HEK293 (cell line): ENCODE data around the gene COLQ.

ENCODE experiments used
- CTCF ChIA-PET: fragments of 350-600 bp; formaldehyde crosslinking; extraction: SDS; loops from one replicate; lab custom pipeline; 2021; ENCODE audit warnings: antibody characterized with exemption; lab: Yijun Ruan, JAX
- POLR2A ChIA-PET: fragments of 300-600 bp; formaldehyde crosslinking; extraction: SDS; loops from one replicate; lab custom pipeline; 2020; ENCODE audit warnings: antibody characterized with exemption, inconsistent platforms; lab: Yijun Ruan, JAX
- H3K27ac ChIP-seq: fragments of 200-500 bp; sonication (Bioruptor generic); 2 replicates; pipeline ENCODE4 v1.5.1; 2014; ENCODE audit warnings: low read depth, low read length, control low read depth, inconsistent platforms; ENCODE audit errors: extremely low read depth
- H3K36me3 ChIP-seq, 2 experiments: fragments of 200-500 bp in 1 of 2; sonication (Bioruptor generic) in 1 of 2; 1 replicate in 1 of 2; 2 replicates in 1 of 2; pipeline ENCODE4 v1.5.1; 2014 to 2017; ENCODE audit warnings: inconsistent platforms in 2 of 2, low read length in 2 of 2; ENCODE audit not compliant: control insufficient read depth in 2 of 2, insufficient read depth in 1 of 2
- H3K4me1 ChIP-seq: fragments of 200-500 bp; sonication (Bioruptor generic); 2 replicates; pipeline ENCODE4 v1.5.1; 2014; ENCODE audit warnings: mild to moderate bottlenecking, low read length, inconsistent platforms; ENCODE audit not compliant: control insufficient read depth, insufficient read depth
- H3K4me3 ChIP-seq: 2 replicates; pipeline ENCODE4 v1.5.1; 2011; ENCODE audit warnings: low read depth, mild to moderate bottlenecking, control low read depth, low read length, moderate library complexity
- H3K9me3 ChIP-seq: fragments of 200-500 bp; sonication (Bioruptor generic); 2 replicates; pipeline ENCODE4 v1.5.1; 2014; ENCODE audit warnings: low read depth, low read length, inconsistent platforms; ENCODE audit not compliant: control insufficient read depth, insufficient read depth
- BCL11B ChIP-seq: fragments of 450-650 bp; formaldehyde crosslinking; IDR thresholded peaks from 2 replicates; pipeline ENCODE4 v1.5.1; 2016; ENCODE audit warnings: low read depth, missing biosample characterization, missing genetic modification characterization
- KLF1 ChIP-seq: fragments of 450-650 bp; formaldehyde crosslinking; IDR thresholded peaks from 2 replicates; pipeline ENCODE4 v1.5.1; 2016; ENCODE audit warnings: missing biosample characterization, missing genetic modification characterization
- KLF9 ChIP-seq: fragments of 450-650 bp; formaldehyde crosslinking; IDR thresholded peaks from 2 replicates; pipeline ENCODE4 v1.5.1; 2016; ENCODE audit warnings: missing biosample characterization, missing genetic modification characterization, low read depth
- SP2 ChIP-seq: fragments of 450-650 bp; formaldehyde crosslinking; IDR thresholded peaks from 2 replicates; pipeline ENCODE4 v1.5.1; 2016; ENCODE audit warnings: missing biosample characterization, missing genetic modification characterization
- SP3 ChIP-seq: fragments of 450-650 bp; formaldehyde crosslinking; IDR thresholded peaks from 2 replicates; pipeline ENCODE4 v1.5.1; 2016; ENCODE audit warnings: missing biosample characterization, missing genetic modification characterization
- SP7 ChIP-seq: fragments of 450-650 bp; formaldehyde crosslinking; IDR thresholded peaks from 2 replicates; pipeline ENCODE4 v1.5.1; 2016; ENCODE audit warnings: missing biosample characterization, missing genetic modification characterization
- ZBTB1 ChIP-seq: fragments of 450-650 bp; formaldehyde crosslinking; IDR thresholded peaks from 2 replicates; pipeline ENCODE4 v1.5.1; 2016; ENCODE audit warnings: missing biosample characterization, missing genetic modification characterization
- ZNF112 ChIP-seq: fragments of 450-650 bp; formaldehyde crosslinking; IDR thresholded peaks from 2 replicates; pipeline ENCODE4 v1.5.0; 2017; ENCODE audit warnings: missing biosample characterization, missing genetic modification characterization
- ZNF157 ChIP-seq: fragments of 450-650 bp; formaldehyde crosslinking; IDR thresholded peaks from 2 replicates; pipeline ENCODE4 v1.5.1; 2016; ENCODE audit warnings: missing biosample characterization, missing genetic modification characterization
- ZNF175 ChIP-seq: fragments of 450-650 bp; formaldehyde crosslinking; IDR thresholded peaks from 2 replicates; pipeline ENCODE4 v1.5.1; 2016; ENCODE audit warnings: missing biosample characterization, missing genetic modification characterization
- ZNF292 ChIP-seq: fragments of 450-650 bp; formaldehyde crosslinking; IDR thresholded peaks from 2 replicates; pipeline ENCODE4 v1.5.1; 2016; ENCODE audit warnings: low read depth, missing biosample characterization, missing genetic modification characterization, borderline replicate concordance
- ZNF341 ChIP-seq: fragments of 450-650 bp; formaldehyde crosslinking; IDR thresholded peaks from 2 replicates; pipeline ENCODE4; 2016; ENCODE audit warnings: low read depth, missing biosample characterization, missing genetic modification characterization
- ZNF362 ChIP-seq: fragments of 450-650 bp; formaldehyde crosslinking; IDR thresholded peaks from 2 replicates; pipeline ENCODE4 v1.5.1; 2016; ENCODE audit warnings: missing biosample characterization, missing genetic modification characterization
- ZNF398 ChIP-seq: fragments of 450-650 bp; formaldehyde crosslinking; IDR thresholded peaks from 2 replicates; pipeline ENCODE4 v1.5.1; 2017; ENCODE audit warnings: missing biosample characterization, missing genetic modification characterization
- ZNF596 ChIP-seq: fragments of 450-650 bp; IDR thresholded peaks from 2 replicates; pipeline ENCODE4 v1.5.0; 2018; ENCODE audit warnings: missing biosample characterization, mild to moderate bottlenecking, missing genetic modification characterization, moderate library complexity
- ZNF626 ChIP-seq: fragments of 450-650 bp; sonication (Bioruptor Pico); formaldehyde crosslinking; IDR thresholded peaks from 2 replicates; pipeline ENCODE4 v1.5.1; 2018; ENCODE audit warnings: missing biosample characterization, missing genetic modification characterization, inconsistent platforms
- ZNF639 ChIP-seq: fragments of 450-650 bp; formaldehyde crosslinking; IDR thresholded peaks from 2 replicates; pipeline ENCODE4 v1.5.1; 2016; ENCODE audit warnings: missing biosample characterization, missing genetic modification characterization
- ZNF677 ChIP-seq: fragments of 450-650 bp; IDR thresholded peaks from 2 replicates; pipeline ENCODE4 v1.5.0; 2018; ENCODE audit warnings: missing biosample characterization, mild to moderate bottlenecking, missing genetic modification characterization, moderate library complexity
- ZNF777 ChIP-seq: fragments of 450-650 bp; formaldehyde crosslinking; IDR thresholded peaks from 2 replicates; pipeline ENCODE4 v1.5.1; 2017; ENCODE audit warnings: missing biosample characterization, missing genetic modification characterization, borderline replicate concordance
- ZNF791 ChIP-seq: fragments of 450-650 bp; formaldehyde crosslinking; IDR thresholded peaks from 2 replicates; pipeline ENCODE4 v1.5.1; 2016; ENCODE audit warnings: missing biosample characterization, missing genetic modification characterization

COLQ gene

GRCh38 chr3:15428539-15428938 is 93.0 kb downstream of the COLQ start:
- Histone ChIP-seq H3K36me3 (peaks cover 20 to 47% of the 10 kb centered on the region in 2 experiments), H3K9me3 (no peaks in the 10 kb centered on the region)
- peak; percentile 91 for TF ChIP-seq SP7 (tag by site-specific recombination)
- no peak for TF ChIP-seq ZNF777 (tag by site-specific recombination)
- peak; percentile 76 for TF ChIP-seq ZNF341 (tag by site-specific recombination)
- TF ChIP-seq, all 188 proteins: peak for 2
- H3K27ac ChIP-seq = no peak overlapping the region
- POLR2A ChIA-PET = no interaction called here
- CTCF ChIA-PET = interaction anchor here (2.1 kb wide), 1 partner anchor 161 kb away, joined by 4 read pairs; no protein-coding TSS in a partner anchor
- peak overlapping the region; percentile 74 for H3K4me3 ChIP-seq
- 0 out of 2 replicates have a peak, but pooled peaks cover 5% of the 10 kb centered on the region for H3K4me1 ChIP-seq

- Histone ChIP-seq H3K4me3 (peak overlapping the region; percentile 74), H3K9me3 (no peaks in the 10 kb centered on the region), H3K4me1 (0 out of 2 replicates have a peak, but pooled peaks cover 5% of the 10 kb centered on the region), H3K27ac (peak overlapping the region; percentile 73; the same call in 1 of the 2 replicates), H3K36me3 (peaks cover 26 to 46% of the 10 kb centered on the region in 2 experiments)
- TF ChIP-seq ZNF639 (tag by site-specific recombination) (no peak), ZNF596 (tag by site-specific recombination) (no peak), ZNF175 (no peak), ZNF626 (tag by site-specific recombination) (no peak), ZNF398 (tag by site-specific recombination) (peak; percentile 91), SP3 (tag by site-specific recombination) (peak; percentile 13), BCL11B (tag by site-specific recombination) (no peak), KLF1 (tag by site-specific recombination) (0 out of 2 replicates have a peak, but pooled peaks have one; percentile 31), ZNF112 (tag by site-specific recombination) (no peak), KLF9 (no peak), SP7 (tag by site-specific recombination) (no peak), ZNF157 (no peak), ZNF791 (no peak), ZNF292 (tag by site-specific recombination) (no peak), ZBTB1 (tag by site-specific recombination) (no peak), SP2 (tag by site-specific recombination) (peak; percentile 10), ZNF677 (no peak), ZNF362 (tag by site-specific recombination) (no peak)
- ChIA-PET POLR2A (no interaction called here), CTCF (interaction anchor here (0.9 kb wide), 1 partner anchor 129 kb away, joined by 3 read pairs; no protein-coding TSS in a partner anchor)
Measured at GRCh38 chr3:15427981-15428380, 93.5 kb downstream of the COLQ start.
